ENCODE measurements around the gene STX17.

DNA sequence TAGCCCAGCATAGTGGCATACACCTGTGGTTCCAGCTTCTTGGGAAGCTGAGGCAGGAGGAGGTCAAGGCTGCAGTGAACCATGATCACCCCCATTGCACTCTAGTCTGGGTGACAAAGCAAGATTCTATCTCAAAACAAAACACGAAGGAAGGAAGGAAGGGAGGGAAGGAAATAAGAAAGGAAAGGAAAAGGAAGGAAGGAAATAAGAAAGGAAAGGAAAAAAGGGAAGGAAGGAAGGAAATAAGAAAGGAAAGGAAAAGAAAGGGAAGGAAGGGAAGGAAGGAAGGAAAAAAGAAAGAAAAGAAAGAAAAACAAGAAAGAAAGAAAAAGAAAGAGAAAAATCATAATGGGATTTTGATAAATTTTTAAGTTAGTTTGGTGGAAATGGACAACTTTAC lies 3.1 kb upstream of the STX17 start:
- no peak for TF ChIP-seq POLR2A (IDR thresholded peaks at IDR 0.05; ENCODE audit: low read length)
- TF ChIP-seq GATA1 (IDR thresholded peaks at IDR 0.05; ENCODE audit: low read depth, low read length): no peak

Data from erythroblast (primary cell).